Central memory CD4-positive, alpha-beta T cell (primary cell): Measurements from ENCODE around the gene CYP2A6.
A peak's percentile ranks its signal among the peaks of the same experiment; 100 is the strongest.
"Not testable (repeated sequence)": the region's sequence is repeated elsewhere in the genome, so short reads cannot be mapped to it uniquely, and the experiment has no call there.

Experiments
- DNase-seq: peaks from one replicate; pipeline ENCODE4 v3.0.0; 2022

CYP2A6 gene

GRCh38 chr19:40818480-40819399, 31.5 kb downstream of the CYP2A6 start:
- peak; percentile 75 for DNase-seq

GRCh38 chr19:40815223-40815622, 35.0 kb downstream of the CYP2A6 start:
- DNase-seq, result no peak

GRCh38 chr19:40813182-40813581, 37.1 kb downstream of the CYP2A6 start:
- DNase-seq, result no peak

- not testable (repeated sequence) for DNase-seq
These were observed 37.7 kb downstream of the CYP2A6 start for GRCh38 chr19:40812571-40812970.

- DNase-seq, result no peak
These were observed 38.5 kb downstream of the CYP2A6 start for GRCh38 chr19:40811478-40812341.

GRCh38 chr19:40810649-40811408, 39.4 kb downstream of the CYP2A6 start:
- peak; percentile 34 for DNase-seq

- DNase-seq, result no peak
These were observed 40.1 kb downstream of the CYP2A6 start for GRCh38 chr19:40810160-40810559.

- no peak for DNase-seq
These were observed 40.7 kb downstream of the CYP2A6 start for GRCh38 chr19:40809358-40810086.

GRCh38 chr19:40808497-40808896, 41.8 kb downstream of the CYP2A6 start:
- DNase-seq, result no peak

GRCh38 chr19:40808021-40808325, 42.3 kb downstream of the CYP2A6 start:
- no peak for DNase-seq

GRCh38 chr19:40807147-40808020, 42.9 kb downstream of the CYP2A6 start:
- no peak for DNase-seq

GRCh38 chr19:40806423-40807146, 43.7 kb downstream of the CYP2A6 start:
- peak; percentile 87 for DNase-seq

- peak; percentile 57 for DNase-seq
These were observed 44.9 kb downstream of the CYP2A6 start for GRCh38 chr19:40805258-40805868.

- no peak for DNase-seq
These were observed 45.4 kb downstream of the CYP2A6 start for GRCh38 chr19:40804783-40805242.

- peak; percentile 83 for DNase-seq
These were observed 46.1 kb downstream of the CYP2A6 start for GRCh38 chr19:40803857-40804782.

GRCh38 chr19:40803170-40803856, 46.9 kb downstream of the CYP2A6 start:
- DNase-seq, result no peak

- DNase-seq, result no peak
These were observed 47.7 kb downstream of the CYP2A6 start for GRCh38 chr19:40802300-40803169.
